Osteoblast (primary cell): ENCODE data around the gene BRICD5. TPM values are rescaled to one million over a fixed set of nuclear protein-coding genes. Genes with fewer than 3 reads are reported as not detected.

ENCODE experiments used
- DNase-seq: peaks from one replicate; pipeline ENCODE4 v3.0.0; 2011; ENCODE audit warnings: low spot score, mixed read lengths; ENCODE audit not compliant: insufficient read length; ENCODE audit errors: missing footprints
- H2AFZ ChIP-seq: 2 replicates; pipeline ENCODE4 v1.6.0; 2011; ENCODE audit warnings: mild to moderate bottlenecking, low read length
- H3K27ac ChIP-seq: 2 replicates; pipeline ENCODE4 v1.5.1; 2011; ENCODE audit warnings: mild to moderate bottlenecking, low read depth, low read length, moderate library complexity
- H3K27me3 ChIP-seq: 2 replicates; pipeline ENCODE4 v1.6.0; 2012; ENCODE audit warnings: mild to moderate bottlenecking, control low read depth, inconsistent platforms, low read length, moderate library complexity; ENCODE audit not compliant: insufficient read depth
- H3K36me3 ChIP-seq: 2 replicates; pipeline ENCODE4 v1.5.1; 2011; ENCODE audit warnings: mild to moderate bottlenecking, low read length, control low read depth, moderate library complexity; ENCODE audit not compliant: insufficient read depth
- H3K4me1 ChIP-seq: 2 replicates; pipeline ENCODE4 v1.5.1; 2011; ENCODE audit warnings: mild to moderate bottlenecking, low read length, control low read depth, moderate library complexity; ENCODE audit not compliant: insufficient read depth
- H3K4me2 ChIP-seq: 2 replicates; pipeline ENCODE4 v1.6.0; 2011; ENCODE audit warnings: mild to moderate bottlenecking, low read length; ENCODE audit not compliant: insufficient read depth
- H3K4me3 ChIP-seq: fragments of 200-600 bp; sonication (generic); 3 replicates; pipeline ENCODE4 v1.5.1; 2012; ENCODE audit warnings: mild to moderate bottlenecking, low read length, inconsistent platforms; ENCODE audit not compliant: insufficient read depth
- H3K79me2 ChIP-seq: 2 replicates; pipeline ENCODE4 v1.6.0; 2012; ENCODE audit warnings: mild to moderate bottlenecking, low read length, control low read depth, inconsistent platforms; ENCODE audit not compliant: insufficient read depth
- H3K9me3 ChIP-seq: 2 replicates; pipeline ENCODE4 v1.5.1; 2011; ENCODE audit warnings: low read depth, low read length, control low read depth
- H4K20me1 ChIP-seq: 2 replicates; pipeline ENCODE4 v1.6.0; 2012; ENCODE audit warnings: mild to moderate bottlenecking, low read length, control low read depth; ENCODE audit not compliant: insufficient read depth
- total RNA-seq: library from RNA; depleted of rRNA; stranded (reverse); fragments of >200 nt; gene quantifications from 2 replicates; pipeline ENCODE4 v1.2.3, GENCODE V29; 2012
- TF ChIP-seq, protein P1 (sequence below): IDR thresholded peaks from 2 replicates; pipeline ENCODE4 v1.5.1; 2011; ENCODE audit warnings: mild to moderate bottlenecking, low read depth, low read length, moderate library complexity; ENCODE audit errors: extremely low read depth

The BRICD5 gene
- total RNA-seq, 1 donor: 2.5 TPM

DNA sequence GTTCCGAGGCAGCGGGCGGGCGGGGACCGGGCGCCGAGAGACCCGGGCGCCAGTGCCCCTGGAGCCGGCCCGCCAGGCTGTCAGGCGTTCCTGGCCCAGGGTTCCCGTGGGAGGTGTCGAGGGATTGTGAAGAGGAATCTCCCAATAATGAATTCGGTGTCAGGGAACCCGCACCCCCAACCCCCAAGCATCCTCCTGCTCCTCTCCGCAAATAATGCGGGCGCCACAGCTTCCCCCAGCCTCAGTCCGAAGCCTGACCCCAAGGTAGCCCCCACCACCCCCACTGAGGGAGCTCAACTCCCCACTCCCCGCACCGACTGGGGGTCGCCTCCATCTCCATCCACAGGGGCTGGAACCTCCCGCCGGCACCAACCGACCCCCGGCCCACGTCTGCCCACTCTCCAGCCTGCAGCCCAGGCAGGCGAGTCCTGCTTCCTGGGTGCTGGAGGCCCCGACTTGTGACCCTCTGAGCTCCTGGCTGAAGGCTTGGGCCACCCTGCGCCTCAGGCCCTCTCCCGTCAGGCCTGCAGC is 13.6 kb downstream of the BRICD5 start:
- H4K20me1 ChIP-seq: no peaks in the 10 kb centered on the region
- H3K4me1 ChIP-seq: no peaks in the 10 kb centered on the region
- H3K4me2 ChIP-seq: no peak overlapping the region
- no peak overlapping the region for H3K4me3 ChIP-seq
- H3K36me3 ChIP-seq: no peaks in the 10 kb centered on the region
- peaks cover 55% of the 10 kb centered on the region for H3K27me3 ChIP-seq
- no peak overlapping the region for H3K27ac ChIP-seq
- H2AFZ ChIP-seq: no peak overlapping the region
- H3K9me3 ChIP-seq: no peaks in the 10 kb centered on the region
- peak; percentile 76 for DNase-seq
- TF ChIP-seq, protein P1, sequence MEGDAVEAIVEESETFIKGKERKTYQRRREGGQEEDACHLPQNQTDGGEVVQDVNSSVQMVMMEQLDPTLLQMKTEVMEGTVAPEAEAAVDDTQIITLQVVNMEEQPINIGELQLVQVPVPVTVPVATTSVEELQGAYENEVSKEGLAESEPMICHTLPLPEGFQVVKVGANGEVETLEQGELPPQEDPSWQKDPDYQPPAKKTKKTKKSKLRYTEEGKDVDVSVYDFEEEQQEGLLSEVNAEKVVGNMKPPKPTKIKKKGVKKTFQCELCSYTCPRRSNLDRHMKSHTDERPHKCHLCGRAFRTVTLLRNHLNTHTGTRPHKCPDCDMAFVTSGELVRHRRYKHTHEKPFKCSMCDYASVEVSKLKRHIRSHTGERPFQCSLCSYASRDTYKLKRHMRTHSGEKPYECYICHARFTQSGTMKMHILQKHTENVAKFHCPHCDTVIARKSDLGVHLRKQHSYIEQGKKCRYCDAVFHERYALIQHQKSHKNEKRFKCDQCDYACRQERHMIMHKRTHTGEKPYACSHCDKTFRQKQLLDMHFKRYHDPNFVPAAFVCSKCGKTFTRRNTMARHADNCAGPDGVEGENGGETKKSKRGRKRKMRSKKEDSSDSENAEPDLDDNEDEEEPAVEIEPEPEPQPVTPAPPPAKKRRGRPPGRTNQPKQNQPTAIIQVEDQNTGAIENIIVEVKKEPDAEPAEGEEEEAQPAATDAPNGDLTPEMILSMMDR: no peak
- no peaks in the 10 kb centered on the region for H3K79me2 ChIP-seq

- Histone ChIP-seq H3K27me3 (peaks cover 55% of the 10 kb centered on the region), H3K4me2 (no peak within 1 kb of the TSS), H3K27ac (no peak within 1 kb of the TSS), H2AFZ (no peak within 1 kb of the TSS), H3K79me2 (no peaks in the 10 kb centered on the region), H3K9me3 (no peaks in the 10 kb centered on the region), H4K20me1 (no peaks in the 10 kb centered on the region), H3K4me3 (no peak within 1 kb of the TSS), H3K4me1 (no peaks in the 10 kb centered on the region), H3K36me3 (no peaks in the 10 kb centered on the region)
- TF ChIP-seq, protein P1: no peak
- DNase-seq: peak; percentile 96
Measured at GRCh38 chr16:2196162-2196980, 14.3 kb downstream of the BRICD5 start, which contains the start of gene CASKIN1. Gene CASKIN1, minus strand, starts transcription at chr16:2196605. Its CDS starts 173 bp downstream, at chr16:2196432.

DNA sequence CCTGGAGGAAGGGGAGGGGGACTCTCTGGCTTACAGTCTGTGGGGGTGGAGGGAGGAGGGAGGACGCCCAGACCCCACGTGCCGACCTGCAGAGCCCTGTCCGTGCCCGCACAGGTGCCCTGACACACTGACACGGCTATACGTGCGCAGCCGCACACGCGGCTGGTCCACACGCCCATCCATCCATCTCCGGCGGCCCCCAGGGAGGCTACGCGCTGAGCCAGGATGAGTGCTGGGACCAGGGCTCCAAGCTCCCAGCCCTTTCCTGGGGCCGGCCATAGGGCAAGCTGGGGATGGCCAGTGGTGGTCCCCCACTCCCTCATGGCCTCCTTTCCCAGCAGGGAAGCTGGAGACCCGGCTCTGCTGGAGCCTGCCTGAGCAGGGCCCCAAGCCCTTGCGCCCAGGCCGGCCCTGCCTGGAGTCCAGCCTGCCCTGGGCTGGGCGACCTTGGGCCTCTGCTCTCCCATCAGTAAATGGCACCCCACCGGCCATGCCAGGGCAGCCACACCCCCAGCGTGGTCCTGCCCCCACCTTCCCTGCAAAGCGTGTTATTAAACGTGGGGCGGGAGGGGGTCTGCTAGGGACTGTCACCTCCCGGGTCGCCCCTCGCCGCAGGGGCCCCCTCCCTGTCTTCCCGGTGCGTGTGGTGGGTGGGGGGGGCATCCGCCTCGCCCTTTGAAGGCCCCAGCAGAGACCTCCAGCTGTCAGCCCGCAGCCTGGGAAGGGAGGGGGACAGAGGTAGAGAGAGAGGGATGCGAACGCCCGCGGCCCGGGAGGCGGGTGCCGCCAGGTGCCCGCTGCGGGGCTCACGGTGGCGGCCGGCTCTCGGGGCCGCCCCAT is 15.1 kb downstream of the BRICD5 start:
- H3K9me3 ChIP-seq: no peaks in the 10 kb centered on the region
- no peaks in the 10 kb centered on the region for H3K79me2 ChIP-seq
- no peak overlapping the region for H3K4me3 ChIP-seq
- no peaks in the 10 kb centered on the region for H3K36me3 ChIP-seq
- H3K27ac ChIP-seq: no peak overlapping the region
- H3K27me3 ChIP-seq: peaks cover 55% of the 10 kb centered on the region
- no peaks in the 10 kb centered on the region for H3K4me1 ChIP-seq
- no peak overlapping the region for H2AFZ ChIP-seq
- no peaks in the 10 kb centered on the region for H4K20me1 ChIP-seq
- no peak overlapping the region for H3K4me2 ChIP-seq
- peak; percentile 91 for DNase-seq
- TF ChIP-seq, protein P1: no peak
